DND-41 (cell line): ENCODE measurements around the gene EML3.
"Not testable (repeated sequence)": the region's sequence is repeated elsewhere in the genome, so short reads cannot be mapped to it uniquely, and the experiment has no call there.

Source experiments
- ATAC-seq: fragments of 200-7000 bp; cut with Tn5 transposase; 3 replicates; pipeline ENCODE4 v1.9.1; 2021; ENCODE audit warnings: low read depth; ENCODE audit not compliant: insufficient read depth
- DNase-seq: peaks from one replicate; pipeline ENCODE4 v3.0.0-alpha.2; 2020
- H2AFZ ChIP-seq: 2 replicates; pipeline ENCODE4 v1.6.0; 2012; ENCODE audit warnings: low read depth, low read length
- H3K27ac ChIP-seq: 2 replicates; pipeline ENCODE4 v1.5.1; 2012; ENCODE audit warnings: low read length, inconsistent platforms
- H3K27me3 ChIP-seq: fragments of 200-600 bp; sonication (generic); 2 replicates; pipeline ENCODE4 v1.6.0; 2012; ENCODE audit warnings: low read length, mild to moderate bottlenecking, inconsistent platforms; ENCODE audit not compliant: insufficient read depth, poor library complexity
- H3K36me3 ChIP-seq: 2 replicates; pipeline ENCODE4 v1.5.1; 2012; ENCODE audit warnings: low read length, inconsistent platforms; ENCODE audit not compliant: insufficient read depth
- H3K4me1 ChIP-seq: 2 replicates; pipeline ENCODE4 v1.5.1; 2012; ENCODE audit warnings: mild to moderate bottlenecking, low read length; ENCODE audit not compliant: insufficient read depth
- H3K4me2 ChIP-seq: 2 replicates; pipeline ENCODE4 v1.6.0; 2012; ENCODE audit warnings: mild to moderate bottlenecking, moderate library complexity, low read length, inconsistent platforms; ENCODE audit not compliant: insufficient read depth
- H3K4me3 ChIP-seq, 2 experiments: fragments of 200-600 bp in 1 of 2; shearing (Covaris generic) in 1 of 2; 2 replicates each; pipeline ENCODE4 v1.5.1; 2012 to 2016; ENCODE audit warnings: inconsistent platforms in 2 of 2, low read length in 2 of 2, mild to moderate bottlenecking in 2 of 2, low read depth in 1 of 2, moderate library complexity in 1 of 2
- H3K79me2 ChIP-seq: 2 replicates; pipeline ENCODE4 v1.6.0; 2012; ENCODE audit warnings: low read length, inconsistent platforms; ENCODE audit not compliant: insufficient read depth
- H3K9ac ChIP-seq: 2 replicates; pipeline ENCODE4 v1.6.0; 2012; ENCODE audit warnings: low read depth, mild to moderate bottlenecking, inconsistent platforms, low read length, moderate library complexity
- H3K9me3 ChIP-seq: 2 replicates; pipeline ENCODE4 v1.5.1; 2012; ENCODE audit warnings: low read length, moderate library complexity, mild to moderate bottlenecking, inconsistent platforms; ENCODE audit not compliant: insufficient read depth, severe bottlenecking
- H4K20me1 ChIP-seq: 2 replicates; pipeline ENCODE4 v1.6.0; 2012; ENCODE audit warnings: low read length; ENCODE audit not compliant: insufficient read depth
- CTCF ChIP-seq: IDR thresholded peaks from 2 replicates; pipeline ENCODE4 v1.5.1; 2012; ENCODE audit warnings: borderline replicate concordance, low read length, moderate library complexity, mild to moderate bottlenecking; ENCODE audit not compliant: poor library complexity, severe bottlenecking; ENCODE audit errors: extremely low read depth
- EZH2 ChIP-seq: IDR thresholded peaks from 3 replicates; pipeline ENCODE4 v1.6.1; 2012; ENCODE audit warnings: borderline replicate concordance, low read depth, mild to moderate bottlenecking, moderate library complexity, low read length, inconsistent platforms; ENCODE audit not compliant: severe bottlenecking

The EML3 gene

GRCh38 chr11:62591448-62592145 lies 21.0 kb downstream of the EML3 start, which contains the start of gene TUT1:
TUT1 (minus strand) TSS chr11:62591523; CDS start chr11:62591485, 38 bp downstream.
- peak within 1 kb of the TSS; percentile 89 for H2AFZ ChIP-seq
- ATAC-seq, result peak; percentile 89
- peak within 1 kb of the TSS; percentile 95 for H3K4me2 ChIP-seq
- peak; percentile 98 for DNase-seq
- peaks cover 60% of the 10 kb centered on the region for H3K36me3 ChIP-seq
- peak within 1 kb of the TSS; percentile 83 to 84 for H3K4me3 ChIP-seq
- peaks cover 35% of the 10 kb centered on the region for H3K79me2 ChIP-seq
- H3K4me1 ChIP-seq, result peaks cover 58% of the 10 kb centered on the region
- peaks cover 16% of the 10 kb centered on the region for H4K20me1 ChIP-seq
- peak within 1 kb of the TSS; percentile 89 for H3K27ac ChIP-seq
- no peaks in the 10 kb centered on the region for H3K9me3 ChIP-seq
- no peaks in the 10 kb centered on the region for H3K27me3 ChIP-seq
- no peak for TF ChIP-seq CTCF
- TF ChIP-seq EZH2, result no peak
- peak within 1 kb of the TSS; percentile 87 for H3K9ac ChIP-seq

DNA sequence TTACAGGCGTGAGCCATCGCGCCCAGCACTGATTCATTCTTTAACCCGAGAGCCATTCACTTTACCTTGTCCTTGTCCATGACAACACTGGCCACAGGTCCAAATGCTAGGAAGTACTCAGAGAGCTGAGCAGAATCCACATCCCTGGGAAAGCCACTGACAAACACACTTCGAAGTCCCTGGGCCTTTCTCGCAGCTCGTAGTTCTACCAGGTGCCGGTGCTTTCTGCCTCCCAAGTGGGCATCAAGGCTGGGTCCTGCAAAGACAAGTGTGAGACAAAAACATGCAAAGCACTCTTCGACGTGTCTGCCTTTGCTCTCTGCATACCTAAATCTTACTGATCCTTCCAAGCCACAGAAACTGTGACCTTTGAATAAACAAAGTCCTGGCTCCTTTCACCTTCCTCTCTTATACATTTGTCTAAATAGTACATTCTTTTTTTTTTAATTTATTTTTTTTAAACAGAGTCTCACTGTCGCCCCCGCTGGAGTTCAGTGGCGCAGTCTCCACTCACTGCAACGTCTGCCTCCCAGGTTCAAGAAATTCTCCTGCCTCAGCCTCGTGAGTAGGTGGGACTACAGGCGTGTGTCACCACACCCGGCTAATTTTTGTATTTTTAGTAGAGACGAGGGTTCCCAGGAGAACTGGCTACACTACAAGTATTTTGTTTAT lies 23.5 kb downstream of the EML3 start:
- Histone ChIP-seq H2AFZ (no peak overlapping the region), H3K36me3 (peaks cover 49% of the 10 kb centered on the region), H3K4me2 (0 out of 2 replicates have a peak overlapping the region, but pooled peaks have one; percentile 95), H3K9ac (no peak overlapping the region), H3K9me3 (no peaks in the 10 kb centered on the region), H3K27ac (no peak overlapping the region), H3K4me3 (no peak overlapping the region), H3K79me2 (peaks cover 36% of the 10 kb centered on the region), H3K27me3 (no peaks in the 10 kb centered on the region), H4K20me1 (peaks cover 6% of the 10 kb centered on the region), H3K4me1 (peaks cover 39% of the 10 kb centered on the region)
- no peak for ATAC-seq
- DNase-seq, result peak; percentile 48
- TF ChIP-seq EZH2 (no peak), CTCF (peak; percentile 44)

DNA sequence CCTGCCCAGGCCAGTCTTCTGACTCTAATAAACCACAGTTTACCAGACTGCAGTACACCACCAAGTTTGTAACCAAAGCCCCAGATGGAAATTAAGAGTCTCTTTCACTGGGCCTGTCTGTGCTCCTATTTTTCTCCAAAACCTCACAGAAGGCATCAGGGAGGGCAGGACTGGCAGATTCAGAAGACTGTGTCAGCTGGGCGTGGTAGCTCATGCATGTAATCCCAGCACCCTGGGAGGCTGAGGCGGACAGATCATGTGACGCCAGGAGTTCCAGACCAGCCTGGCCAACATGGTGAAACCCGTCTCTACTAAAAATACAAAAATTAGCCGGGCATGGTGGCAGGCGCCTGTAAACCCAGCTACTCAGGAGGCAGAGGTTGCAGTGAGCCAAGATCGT lies 27.2 kb downstream of the EML3 start:
- H3K9ac ChIP-seq, ATAC-seq, H3K27me3 ChIP-seq, H4K20me1 ChIP-seq, H3K4me3 ChIP-seq, H3K9me3 ChIP-seq, H3K4me2 ChIP-seq, H3K27ac ChIP-seq, DNase-seq, H2AFZ ChIP-seq: not testable (repeated sequence)
- peaks cover 10% of the 10 kb centered on the region for H3K4me1 ChIP-seq
- peaks cover 32% of the 10 kb centered on the region for H3K79me2 ChIP-seq
- peaks cover 54% of the 10 kb centered on the region for H3K36me3 ChIP-seq

- H3K27ac ChIP-seq, H3K9ac ChIP-seq, H3K4me3 ChIP-seq, H3K27me3 ChIP-seq, H3K4me1 ChIP-seq, H3K4me2 ChIP-seq, DNase-seq, H2AFZ ChIP-seq, H3K9me3 ChIP-seq, H4K20me1 ChIP-seq, ATAC-seq: not testable (repeated sequence)
- peaks cover 19% of the 10 kb centered on the region for H3K79me2 ChIP-seq
- H3K36me3 ChIP-seq, result peaks cover 66% of the 10 kb centered on the region
These were observed 30.8 kb downstream of the EML3 start for GRCh38 chr11:62581735-62582134.
